MM.1S (cell line): Measurements from ENCODE around the gene PDE6A.

Source experiments
- DNase-seq: peaks from one replicate; pipeline ENCODE4 v3.0.0-alpha.2; 2015
- H2AFZ ChIP-seq: fragments of 300-600 bp; sonication (generic); 2 replicates; pipeline ENCODE4 v1.6.0; 2016; ENCODE audit warnings: antibody characterized with exemption, low read length
- H3F3A ChIP-seq: fragments of 300-600 bp; sonication (generic); 2 replicates; pipeline ENCODE4 v1.6.1; 2016; ENCODE audit warnings: mild to moderate bottlenecking, antibody characterized with exemption, low read length, moderate library complexity, mixed read lengths; ENCODE audit not compliant: insufficient read depth
- H3K27ac ChIP-seq: fragments of 300-600 bp; sonication (generic); 2 replicates; pipeline ENCODE4 v1.5.1; 2016; ENCODE audit warnings: mild to moderate bottlenecking, low read length
- H3K27me3 ChIP-seq: fragments of 300-600 bp; sonication (generic); replicated peaks from 2 replicates; pipeline ENCODE4 v1.6.0; 2016; ENCODE audit warnings: low read length; ENCODE audit not compliant: insufficient read depth
- H3K36me3 ChIP-seq: fragments of 300-600 bp; sonication (generic); replicated peaks from 2 replicates; pipeline ENCODE4 v1.6.1; 2016; ENCODE audit warnings: mild to moderate bottlenecking, low read length, mixed read lengths; ENCODE audit not compliant: insufficient read depth
- H3K4me1 ChIP-seq: fragments of 300-600 bp; sonication (generic); 2 replicates; pipeline ENCODE4 v1.6.1; 2016; ENCODE audit warnings: low read length, mixed read lengths
- H3K4me2 ChIP-seq: fragments of 300-600 bp; sonication (generic); 2 replicates; pipeline ENCODE4 v1.6.0; 2016; ENCODE audit warnings: low read depth, low read length
- H3K4me3 ChIP-seq: fragments of 300-600 bp; sonication (generic); 2 replicates; pipeline ENCODE4 v1.5.1; 2016; ENCODE audit warnings: low read length, mixed read lengths
- H3K79me2 ChIP-seq: fragments of 300-600 bp; sonication (generic); 2 replicates; pipeline ENCODE4 v1.6.1; 2016; ENCODE audit warnings: mixed run types, low read length, mixed read lengths
- H3K9ac ChIP-seq: fragments of 300-600 bp; sonication (generic); 2 replicates; pipeline ENCODE4 v1.6.1; 2016; ENCODE audit warnings: low read length, mixed read lengths
- H3K9me2 ChIP-seq: fragments of 300-600 bp; sonication (generic); replicated peaks from 2 replicates; pipeline ENCODE4 v1.6.1; 2016; ENCODE audit warnings: mild to moderate bottlenecking, low read length, mixed read lengths; ENCODE audit not compliant: insufficient read depth
- H3K9me3 ChIP-seq: fragments of 300-600 bp; sonication (generic); replicated peaks from 2 replicates; pipeline ENCODE4 v1.6.1; 2016; ENCODE audit warnings: mild to moderate bottlenecking, low read length, mixed read lengths; ENCODE audit not compliant: insufficient read depth
- H4K20me1 ChIP-seq: fragments of 300-600 bp; sonication (generic); 2 replicates; pipeline ENCODE4 v1.6.1; 2016; ENCODE audit warnings: mild to moderate bottlenecking, low read length, moderate library complexity, mixed read lengths; ENCODE audit not compliant: insufficient read depth
- CTCF ChIP-seq: fragments of 300-600 bp; sonication (generic); IDR thresholded peaks from 2 replicates; pipeline ENCODE4 v1.5.1; 2016; ENCODE audit warnings: antibody characterized with exemption, low read length, mixed read lengths
- EZH2 ChIP-seq: fragments of 300-600 bp; sonication (generic); optimal IDR thresholded peaks from 2 replicates; pipeline ENCODE3; 2017; ENCODE audit warnings: low read depth, mild to moderate bottlenecking, antibody characterized with exemption, low read length, mixed read lengths
- EZH2phosphoT487 ChIP-seq: fragments of 300-600 bp; sonication (generic); IDR thresholded peaks from 2 replicates; pipeline ENCODE4 v1.6.1; 2018; ENCODE audit warnings: antibody characterized with exemption, low read length

PDE6A gene

GRCh38 chr5:149830579-149830978, 114.0 kb downstream of the PDE6A start:
- no peak for DNase-seq
- H3K4me3 ChIP-seq = no peak overlapping the region
- H3K4me1 ChIP-seq = no peaks in the 10 kb centered on the region
- H4K20me1 ChIP-seq = no peaks in the 10 kb centered on the region
- no peak overlapping the region for H3K4me2 ChIP-seq
- H3K27me3 ChIP-seq = no peaks in the 10 kb centered on the region
- no peak overlapping the region for H3K27ac ChIP-seq
- no peaks in the 10 kb centered on the region; the same call in 1 of the 2 replicates for H3K36me3 ChIP-seq
- no peaks in the 10 kb centered on the region for H3K79me2 ChIP-seq
- no peaks in the 10 kb centered on the region for H3F3A ChIP-seq
- no peak overlapping the region for H3K9ac ChIP-seq
- H2AFZ ChIP-seq = no peak overlapping the region
- H3K9me2 ChIP-seq = no peaks in the 10 kb centered on the region
- H3K9me3 ChIP-seq = no peaks in the 10 kb centered on the region
- TF ChIP-seq CTCF (no peak), EZH2phosphoT487 (no peak), EZH2 (no peak)

DNA sequence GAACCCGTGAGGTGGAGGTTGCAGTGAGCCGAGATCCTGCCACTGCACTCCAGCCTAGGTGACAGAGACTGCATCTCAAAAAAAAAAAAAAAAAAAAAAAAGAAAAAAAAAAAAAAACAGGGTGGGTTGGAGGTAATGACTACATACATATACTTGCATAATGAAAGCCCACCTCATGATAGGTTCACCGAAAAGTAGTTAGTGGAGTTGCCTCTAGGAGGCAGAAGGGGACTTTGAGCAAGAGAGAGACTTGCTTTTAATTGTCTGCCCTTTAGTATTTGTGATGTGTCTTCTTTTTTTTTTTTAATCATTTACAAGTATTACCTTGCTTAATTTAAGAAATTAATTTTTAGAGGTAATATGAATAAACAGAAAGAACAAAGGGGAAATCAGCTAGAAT, 114.6 kb downstream of the PDE6A start:
- H3K27ac ChIP-seq = no peak overlapping the region
- no peaks in the 10 kb centered on the region for H3F3A ChIP-seq
- no peak overlapping the region for H3K9ac ChIP-seq
- H3K4me3 ChIP-seq = no peak overlapping the region
- H3K27me3 ChIP-seq = no peaks in the 10 kb centered on the region
- no peaks in the 10 kb centered on the region for H3K4me1 ChIP-seq
- no peak for TF ChIP-seq CTCF
- TF ChIP-seq EZH2phosphoT487 = no peak
- TF ChIP-seq EZH2 = no peak
- no peak overlapping the region for H2AFZ ChIP-seq
- H3K4me2 ChIP-seq = no peak overlapping the region
- no peaks in the 10 kb centered on the region for H4K20me1 ChIP-seq
- H3K9me2 ChIP-seq = no peaks in the 10 kb centered on the region
- no peaks in the 10 kb centered on the region for H3K79me2 ChIP-seq
- no peaks in the 10 kb centered on the region for H3K9me3 ChIP-seq
- DNase-seq = no peak
- H3K36me3 ChIP-seq = no peaks in the 10 kb centered on the region; the same call in 1 of the 2 replicates

DNA sequence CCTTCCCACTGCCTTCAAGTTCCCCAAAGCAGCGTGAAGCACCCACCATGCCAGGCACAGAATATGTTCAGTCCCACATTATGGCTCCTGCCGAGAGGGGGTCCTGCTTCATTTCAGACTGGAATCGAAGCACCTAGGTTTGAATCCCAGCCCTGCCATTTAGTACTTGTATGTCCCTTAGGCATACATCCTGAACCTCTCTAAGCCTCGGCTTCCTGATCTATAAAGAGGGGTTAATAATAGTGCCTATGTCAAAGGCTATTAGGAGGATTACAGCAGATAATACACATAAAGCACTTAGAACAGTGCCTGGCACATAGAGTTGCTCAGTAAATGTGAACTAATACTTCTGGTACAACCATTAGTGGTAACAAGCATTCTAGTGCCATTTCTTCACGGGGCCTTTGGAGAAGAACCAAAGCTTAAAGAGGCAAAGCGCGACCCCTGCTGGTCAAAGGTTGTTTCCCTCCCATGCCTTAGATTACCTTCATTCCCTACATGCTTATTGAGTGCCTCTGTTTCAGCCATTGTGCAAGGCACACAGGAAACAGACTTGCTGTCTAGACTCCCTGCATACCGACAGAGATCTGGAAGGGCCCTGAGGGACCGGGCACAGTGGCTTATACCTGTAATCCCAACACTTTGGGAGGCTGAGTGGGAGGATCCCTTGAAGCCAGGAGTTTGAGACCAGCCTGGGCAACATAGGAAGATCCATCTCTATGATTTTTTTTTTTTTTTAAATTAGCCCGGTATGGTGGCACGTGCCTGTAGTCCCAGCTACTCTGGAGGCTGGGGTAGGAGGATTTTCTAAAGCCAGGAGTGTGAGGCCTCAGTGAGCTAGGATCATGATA, 116.2 kb downstream of the PDE6A start:
- H2AFZ ChIP-seq = no peak overlapping the region

More for the DNA sequence above, 116.2 kb downstream of the PDE6A start:
- peak; percentile 85 for TF ChIP-seq CTCF
- no peak for TF ChIP-seq EZH2
- no peak for TF ChIP-seq EZH2phosphoT487
- H3K27ac ChIP-seq = no peak overlapping the region
- H3F3A ChIP-seq = no peaks in the 10 kb centered on the region
- no peaks in the 10 kb centered on the region for H3K9me3 ChIP-seq
- H3K27me3 ChIP-seq = no peaks in the 10 kb centered on the region
- H3K9ac ChIP-seq = no peak overlapping the region
- no peaks in the 10 kb centered on the region; the same call in 1 of the 2 replicates for H3K36me3 ChIP-seq
- no peaks in the 10 kb centered on the region for H3K9me2 ChIP-seq
- DNase-seq = peak; percentile 76
- no peaks in the 10 kb centered on the region for H4K20me1 ChIP-seq
- no peak overlapping the region for H3K4me3 ChIP-seq
- H3K79me2 ChIP-seq = no peaks in the 10 kb centered on the region
- H3K4me1 ChIP-seq = no peaks in the 10 kb centered on the region
- no peak overlapping the region for H3K4me2 ChIP-seq
